ENCODE data around the gene PIF1. TPM values are rescaled to one million over a fixed set of nuclear protein-coding genes. Genes with fewer than 3 reads are reported as not detected.
"Not testable (repeated sequence)": the region's sequence is repeated elsewhere in the genome, so short reads cannot be mapped to it uniquely, and the experiment has no call there.

PIF1 gene
- total RNA-seq, 1 experiment from 2014 or later, result 34.9 TPM

GRCh38 chr15:64824929-64825430 is 467 bp downstream of the PIF1 start (continued):
- TF ChIP-seq SRF (IDR thresholded peaks at IDR 0.05; ENCODE audit: low read depth) (no peak), YY1 (IDR thresholded peaks at IDR 0.05; ENCODE audit: extremely low read depth, insufficient replicate concordance, low read depth, low read length) (no peak), ZBTB33 (IDR thresholded peaks at IDR 0.05; ENCODE audit: extremely low read depth, insufficient replicate concordance, low read length) (no peak), ZNF274 (IDR thresholded peaks at IDR 0.05; ENCODE audit: low read depth, low read length) (no peak), EZH2phosphoT487 (IDR thresholded peaks at IDR 0.05; ENCODE audit: borderline replicate concordance) (no peak)

- no peak overlapping the region for H3K9ac ChIP-seq (ENCODE audit: low read length)
- H4K20me1 ChIP-seq (ENCODE audit: insufficient read depth), result no peaks in the 10 kb centered on the region
- TF ChIP-seq ATF3 (IDR thresholded peaks at IDR 0.05), result no peak
- TF ChIP-seq ZBTB33 (IDR thresholded peaks at IDR 0.05; ENCODE audit: extremely low read depth, insufficient replicate concordance, low read length), result no peak
- no peak for TF ChIP-seq SRF (IDR thresholded peaks at IDR 0.05; ENCODE audit: low read depth)
- TF ChIP-seq SIN3A (IDR thresholded peaks at IDR 0.05; ENCODE audit: low read depth), result no peak
- TF ChIP-seq POLR2AphosphoS5 (IDR thresholded peaks at IDR 0.05; ENCODE audit: low read depth, low read length), result no peak
- TF ChIP-seq ZNF274 (IDR thresholded peaks at IDR 0.05; ENCODE audit: low read depth, low read length), result no peak
- ChIA-PET CTCF (no interaction called here), POLR2A (no interaction called here), RAD21 (ENCODE audit: low non-redundant PET in 1 of 2, low total read pairs in 2 of 2, uncharacterized antibody in 2 of 2, unreplicated experiment in 2 of 2) (no interaction called here)
- no peaks in the 10 kb centered on the region for H3K9me3 ChIP-seq (ENCODE audit: control insufficient read depth in 1 of 2, insufficient read depth in 1 of 2, low read depth in 1 of 2, low read length in 2 of 2)
- no peaks in the 10 kb centered on the region for H3K27me3 ChIP-seq (ENCODE audit: insufficient read depth, low read length)
- no peaks in the 10 kb centered on the region for H3K4me1 ChIP-seq (ENCODE audit: control insufficient read depth in 1 of 2, insufficient read depth in 2 of 2, low read length in 2 of 2)
- H3K4me2 ChIP-seq (ENCODE audit: low read length), result no peak overlapping the region
- H3K36me3 ChIP-seq (ENCODE audit: control insufficient read depth in 1 of 2, insufficient read depth in 2 of 2, low read length in 2 of 2), result 0 out of 4 replicates have a peak, but pooled peaks cover 3 to 9% of the 10 kb centered on the region in 2 experiments
- ATAC-seq (no peak), DNase-seq (ENCODE audit: low read depth, low spot score) (no peak)
- no TSS peak for BruUV-seq (replicated peaks)
- no peak overlapping the region for H3K27ac ChIP-seq (ENCODE audit: low read depth, low read length)
- H3K79me2 ChIP-seq (ENCODE audit: insufficient read depth, low read length), result no peaks in the 10 kb centered on the region
- H2AFZ ChIP-seq (ENCODE audit: low read depth, low read length, poor library complexity, severe bottlenecking), result no peak overlapping the region
- no peak overlapping the region for H3K4me3 ChIP-seq (replicated peaks in 1 of 2; ENCODE audit: low read depth in 1 of 2, low read length in 2 of 2)
- intact Hi-C loops (cut with micrococcal nuclease), result no loop called here
- H3K9me2 ChIP-seq (ENCODE audit: insufficient read depth), result no peaks in the 10 kb centered on the region
Observed at GRCh38 chr15:64816452-64816851, 9.0 kb downstream of the PIF1 start.

GRCh38 chr15:64814965-64815364 is 10.5 kb downstream of the PIF1 start:
- H3K36me3 ChIP-seq (ENCODE audit: control insufficient read depth in 1 of 2, insufficient read depth in 2 of 2, low read length in 2 of 2); H3K4me2 ChIP-seq (ENCODE audit: low read length); BruUV-seq (replicated peaks); H3K79me2 ChIP-seq (ENCODE audit: insufficient read depth, low read length); H3K4me1 ChIP-seq (ENCODE audit: control insufficient read depth in 1 of 2, insufficient read depth in 2 of 2, low read length in 2 of 2); H3K4me3 ChIP-seq (replicated peaks in 1 of 2; ENCODE audit: low read depth in 1 of 2, low read length in 2 of 2); H4K20me1 ChIP-seq (ENCODE audit: insufficient read depth); H3K27ac ChIP-seq (ENCODE audit: low read depth, low read length); ATAC-seq; H3K9ac ChIP-seq (ENCODE audit: low read length); DNase-seq (ENCODE audit: low read depth, low spot score); H3K27me3 ChIP-seq (ENCODE audit: insufficient read depth, low read length); H3K9me2 ChIP-seq (ENCODE audit: insufficient read depth); H3K9me3 ChIP-seq (ENCODE audit: control insufficient read depth in 1 of 2, insufficient read depth in 1 of 2, low read depth in 1 of 2, low read length in 2 of 2); intact Hi-C loops (cut with micrococcal nuclease); H2AFZ ChIP-seq (ENCODE audit: low read depth, low read length, poor library complexity, severe bottlenecking): not testable (repeated sequence)
- ChIA-PET RAD21 (ENCODE audit: low non-redundant PET in 1 of 2, low total read pairs in 2 of 2, uncharacterized antibody in 2 of 2, unreplicated experiment in 2 of 2) (interaction anchor here in 1 of 2 experiments (0.7 kb wide), 1 partner anchor 87 kb away, joined by 6 read pairs; no protein-coding TSS in a partner anchor), POLR2A (interaction anchor here (1.5 kb wide), 1 partner anchor 11 kb away, joined by 7 read pairs; the partner anchor contains the start of gene PIF1), CTCF (interaction anchor here (0.8 to 1.1 kb wide), 2 partner anchors 21 to 87 kb away, joined by 3 to 4 read pairs; no protein-coding TSS in a partner anchor)

All from HCT116 (cell line).